Activated CD4-positive, alpha-beta memory T cell treated with anti-CD3 and anti-CD28 coated beads, Interleukin-2, amount 10 ng/mL, durations not matched to agents 7 days and 5 days (primary cell): ENCODE results near the gene CCDC149. TPM values are rescaled to one million over a fixed set of nuclear protein-coding genes. Genes with fewer than 3 reads are reported as not detected.

ENCODE experiments used
- CTCF ChIA-PET: fragments of 350-600 bp; sonication (Branson Sonifier 250); formaldehyde crosslinking; loops from one replicate; lab custom pipeline; 2021; ENCODE audit warnings: antibody characterized with exemption, inconsistent platforms; lab: Charles Lee
- POLR2A ChIA-PET: fragments of 350-600 bp; sonication (Branson Sonifier 250); formaldehyde crosslinking; loops from one replicate; lab custom pipeline; 2021; ENCODE audit warnings: antibody characterized with exemption; lab: Charles Lee
- DNase-seq: peaks from one replicate; pipeline ENCODE4 v3.0.0-alpha.2; 2020
- H3K27ac Mint-ChIP-seq: one replicate; pipeline ENCODE4 v1.8.0; 2021; ENCODE audit warnings: mild to moderate bottlenecking, mixed read lengths
- H3K27me3 Mint-ChIP-seq: one replicate; pipeline ENCODE4 v1.8.0; 2021; ENCODE audit warnings: mixed read lengths
- H3K36me3 Mint-ChIP-seq: one replicate; pipeline ENCODE4 v1.8.0; 2021; ENCODE audit warnings: low read depth, mixed read lengths
- H3K4me1 Mint-ChIP-seq: one replicate; pipeline ENCODE4 v1.8.0; 2021; ENCODE audit warnings: mixed read lengths
- H3K4me3 Mint-ChIP-seq: one replicate; pipeline ENCODE4 v1.8.0; 2021; ENCODE audit warnings: mild to moderate bottlenecking, mixed read lengths
- H3K9me3 Mint-ChIP-seq: one replicate; pipeline ENCODE4 v1.8.0; 2021; ENCODE audit warnings: mixed read lengths
- total RNA-seq, 2 experiments: library from RNA; stranded (reverse); gene quantifications; one replicate each; pipeline ENCODE4 v1.2.3, GENCODE V29; 2021

CCDC149 gene
- total RNA-seq, 2 experiments from 2014 or later: not detected

- H3K9me3 Mint-ChIP-seq: no peaks in the 10 kb centered on the region
- CTCF ChIA-PET: no interaction called here
- DNase-seq: no peak
- POLR2A ChIA-PET: no interaction called here
- peaks cover 1% of the 10 kb centered on the region for H3K27me3 Mint-ChIP-seq
- no peak overlapping the region for H3K4me3 Mint-ChIP-seq
- H3K27ac Mint-ChIP-seq: no peak overlapping the region
- H3K4me1 Mint-ChIP-seq: no peaks in the 10 kb centered on the region
- no peaks in the 10 kb centered on the region for H3K36me3 Mint-ChIP-seq
Measured at GRCh38 chr4:24809376-24809775, 103.5 kb downstream of the CCDC149 start.

GRCh38 chr4:24808955-24809354 is 103.9 kb downstream of the CCDC149 start:
- H3K4me3 Mint-ChIP-seq: no peak overlapping the region

GRCh38 chr4:24808261-24808660 is 104.6 kb downstream of the CCDC149 start:
- CTCF ChIA-PET: no interaction called here
- H3K4me1 Mint-ChIP-seq: no peaks in the 10 kb centered on the region
- no peaks in the 10 kb centered on the region for H3K9me3 Mint-ChIP-seq
- POLR2A ChIA-PET: no interaction called here
- H3K4me3 Mint-ChIP-seq: no peak overlapping the region
- H3K27ac Mint-ChIP-seq: no peak overlapping the region
- peaks cover 1% of the 10 kb centered on the region for H3K27me3 Mint-ChIP-seq
- H3K36me3 Mint-ChIP-seq: no peaks in the 10 kb centered on the region
- DNase-seq: no peak

More at GRCh38 chr4:24808955-24809354, 103.9 kb downstream of the CCDC149 start:
- POLR2A ChIA-PET: no interaction called here
- Mint-ChIP-seq H3K9me3 (no peaks in the 10 kb centered on the region), H3K27me3 (peaks cover 1% of the 10 kb centered on the region), H3K4me1 (no peaks in the 10 kb centered on the region), H3K27ac (no peak overlapping the region), H3K36me3 (no peaks in the 10 kb centered on the region)
- CTCF ChIA-PET: no interaction called here
- no peak for DNase-seq

GRCh38 chr4:24807611-24808010 is 105.2 kb downstream of the CCDC149 start:
- H3K36me3 Mint-ChIP-seq: no peaks in the 10 kb centered on the region
- H3K4me1 Mint-ChIP-seq: no peaks in the 10 kb centered on the region
- ChIA-PET CTCF (no interaction called here), POLR2A (no interaction called here)
- no peak overlapping the region for H3K4me3 Mint-ChIP-seq
- H3K9me3 Mint-ChIP-seq: no peaks in the 10 kb centered on the region
- no peak overlapping the region for H3K27ac Mint-ChIP-seq
- DNase-seq: no peak
- H3K27me3 Mint-ChIP-seq: peaks cover 4% of the 10 kb centered on the region

GRCh38 chr4:24806206-24806990 is 106.4 kb downstream of the CCDC149 start:
- no peak overlapping the region for H3K27ac Mint-ChIP-seq
- ChIA-PET CTCF (no interaction called here), POLR2A (no interaction called here)

GRCh38 chr4:24805566-24805965 is 107.3 kb downstream of the CCDC149 start:
- H3K27me3 Mint-ChIP-seq: peaks cover 18% of the 10 kb centered on the region
- no peaks in the 10 kb centered on the region for H3K4me1 Mint-ChIP-seq
- H3K4me3 Mint-ChIP-seq: no peak overlapping the region
- ChIA-PET POLR2A (no interaction called here), CTCF (no interaction called here)
- no peak for DNase-seq
- no peak overlapping the region for H3K27ac Mint-ChIP-seq
- no peaks in the 10 kb centered on the region for H3K36me3 Mint-ChIP-seq
- H3K9me3 Mint-ChIP-seq: no peaks in the 10 kb centered on the region

More at GRCh38 chr4:24806206-24806990, 106.4 kb downstream of the CCDC149 start:
- DNase-seq: no peak
- Mint-ChIP-seq H3K36me3 (no peaks in the 10 kb centered on the region), H3K9me3 (no peaks in the 10 kb centered on the region), H3K4me3 (no peak overlapping the region), H3K4me1 (no peaks in the 10 kb centered on the region), H3K27me3 (peaks cover 11% of the 10 kb centered on the region)

GRCh38 chr4:24805067-24805466 is 107.8 kb downstream of the CCDC149 start:
- H3K27me3 Mint-ChIP-seq: peaks cover 21% of the 10 kb centered on the region
- CTCF ChIA-PET: no interaction called here
- H3K36me3 Mint-ChIP-seq: no peaks in the 10 kb centered on the region
- POLR2A ChIA-PET: no interaction called here
- H3K27ac Mint-ChIP-seq: no peak overlapping the region
- H3K4me1 Mint-ChIP-seq: no peaks in the 10 kb centered on the region
- H3K9me3 Mint-ChIP-seq: no peaks in the 10 kb centered on the region
- no peak for DNase-seq
- H3K4me3 Mint-ChIP-seq: no peak overlapping the region

- no peaks in the 10 kb centered on the region for H3K4me1 Mint-ChIP-seq
- ChIA-PET CTCF (no interaction called here), POLR2A (no interaction called here)
- H3K36me3 Mint-ChIP-seq: no peaks in the 10 kb centered on the region
- no peaks in the 10 kb centered on the region for H3K9me3 Mint-ChIP-seq
- peaks cover 31% of the 10 kb centered on the region for H3K27me3 Mint-ChIP-seq
- DNase-seq: no peak
- no peak overlapping the region for H3K4me3 Mint-ChIP-seq
- no peak overlapping the region for H3K27ac Mint-ChIP-seq
Measured at GRCh38 chr4:24802648-24803047, 110.2 kb downstream of the CCDC149 start.

- Mint-ChIP-seq H3K4me3 (no peak overlapping the region), H3K36me3 (no peaks in the 10 kb centered on the region), H3K9me3 (no peaks in the 10 kb centered on the region), H3K27me3 (peaks cover 30% of the 10 kb centered on the region), H3K4me1 (no peaks in the 10 kb centered on the region), H3K27ac (no peak overlapping the region)
- ChIA-PET CTCF (no interaction called here), POLR2A (no interaction called here)
- DNase-seq: no peak
Measured at GRCh38 chr4:24801136-24801855, 111.5 kb downstream of the CCDC149 start.

- POLR2A ChIA-PET: no interaction called here
- Mint-ChIP-seq H3K27ac (no peak overlapping the region), H3K27me3 (peaks cover 32% of the 10 kb centered on the region), H3K4me3 (no peak overlapping the region), H3K36me3 (no peaks in the 10 kb centered on the region), H3K9me3 (no peaks in the 10 kb centered on the region), H3K4me1 (no peaks in the 10 kb centered on the region)
- CTCF ChIA-PET: no interaction called here
- no peak for DNase-seq
Measured at GRCh38 chr4:24800325-24800895, 112.4 kb downstream of the CCDC149 start.

- Mint-ChIP-seq H3K4me1 (no peaks in the 10 kb centered on the region), H3K27ac (no peak overlapping the region), H3K4me3 (no peak overlapping the region), H3K27me3 (peaks cover 32% of the 10 kb centered on the region), H3K36me3 (no peaks in the 10 kb centered on the region), H3K9me3 (no peaks in the 10 kb centered on the region)
- POLR2A ChIA-PET: no interaction called here
- CTCF ChIA-PET: no interaction called here
- no peak for DNase-seq
Measured at GRCh38 chr4:24799544-24800324, 113.1 kb downstream of the CCDC149 start.

GRCh38 chr4:24799196-24799543 is 113.7 kb downstream of the CCDC149 start:
- no peak for DNase-seq
- CTCF ChIA-PET: no interaction called here
- Mint-ChIP-seq H3K27me3 (peaks cover 32% of the 10 kb centered on the region), H3K36me3 (no peaks in the 10 kb centered on the region), H3K4me3 (no peak overlapping the region), H3K27ac (no peak overlapping the region), H3K4me1 (no peaks in the 10 kb centered on the region), H3K9me3 (no peaks in the 10 kb centered on the region)
- POLR2A ChIA-PET: no interaction called here

- no peaks in the 10 kb centered on the region for H3K36me3 Mint-ChIP-seq
- H3K9me3 Mint-ChIP-seq: no peaks in the 10 kb centered on the region
- H3K27ac Mint-ChIP-seq: no peak overlapping the region
- ChIA-PET POLR2A (no interaction called here), CTCF (no interaction called here)
- no peak overlapping the region for H3K4me3 Mint-ChIP-seq
- H3K27me3 Mint-ChIP-seq: peaks cover 32% of the 10 kb centered on the region
- H3K4me1 Mint-ChIP-seq: no peaks in the 10 kb centered on the region
- DNase-seq: no peak
Measured at GRCh38 chr4:24798036-24798610, 114.7 kb downstream of the CCDC149 start.
